Tibial nerve (tissue), 4 donors: Measurements from ENCODE around the gene MGLL.

ENCODE experiments used
- CTCF ChIP-seq, 5 experiments: fragments of 200-600 bp in 3 of 5; fragments of 450-650 bp in 2 of 5; sonication (generic) in 3 of 5; IDR thresholded peaks; one replicate each; pipeline ENCODE4 v1.5.1; 2016 to 2019; ENCODE audit warnings: antibody characterized with exemption in 5 of 5, mild to moderate bottlenecking in 3 of 5, moderate library complexity in 2 of 5
- EP300 ChIP-seq, 2 donors: sonication (generic); formaldehyde crosslinking; IDR thresholded peaks; one replicate each; pipeline ENCODE4 v1.6.1; 2017; ENCODE audit warnings: antibody characterized with exemption in 2 of 2, mild to moderate bottlenecking in 1 of 2
- POLR2A ChIP-seq, 2 donors: fragments of 450-650 bp; IDR thresholded peaks; one replicate each; pipeline ENCODE4 v1.6.1; 2017; ENCODE audit warnings: antibody characterized with exemption in 2 of 2, mild to moderate bottlenecking in 2 of 2, moderate library complexity in 2 of 2

- TF ChIP-seq CTCF (IDR thresholded peaks at IDR 0.05) (no peak), EP300 (IDR thresholded peaks at IDR 0.05) (no peak), POLR2A (IDR thresholded peaks at IDR 0.05) (no peak)
Measured at GRCh38 chr3:127668906-127669305, 153.4 kb downstream of the MGLL start.
